ENCODE results near the gene C2CD4B.

C2CD4B gene, protein sequence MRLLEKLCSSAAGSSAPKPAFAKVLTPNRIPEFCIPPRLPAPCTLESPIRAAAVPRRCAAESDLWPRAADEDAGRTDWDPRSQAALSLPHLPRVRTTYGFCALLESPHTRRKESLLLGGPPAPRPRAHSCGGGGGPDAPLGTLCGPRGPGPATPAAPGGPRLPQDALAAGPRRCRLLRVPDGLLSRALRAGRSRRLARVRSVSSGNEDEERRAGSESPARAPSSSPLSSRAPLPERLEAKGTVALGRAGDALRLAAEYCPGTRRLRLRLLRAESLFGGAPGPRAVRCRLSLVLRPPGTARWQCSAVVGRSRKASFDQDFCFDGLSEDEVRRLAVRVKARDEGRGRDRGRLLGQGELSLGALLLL

DNA sequence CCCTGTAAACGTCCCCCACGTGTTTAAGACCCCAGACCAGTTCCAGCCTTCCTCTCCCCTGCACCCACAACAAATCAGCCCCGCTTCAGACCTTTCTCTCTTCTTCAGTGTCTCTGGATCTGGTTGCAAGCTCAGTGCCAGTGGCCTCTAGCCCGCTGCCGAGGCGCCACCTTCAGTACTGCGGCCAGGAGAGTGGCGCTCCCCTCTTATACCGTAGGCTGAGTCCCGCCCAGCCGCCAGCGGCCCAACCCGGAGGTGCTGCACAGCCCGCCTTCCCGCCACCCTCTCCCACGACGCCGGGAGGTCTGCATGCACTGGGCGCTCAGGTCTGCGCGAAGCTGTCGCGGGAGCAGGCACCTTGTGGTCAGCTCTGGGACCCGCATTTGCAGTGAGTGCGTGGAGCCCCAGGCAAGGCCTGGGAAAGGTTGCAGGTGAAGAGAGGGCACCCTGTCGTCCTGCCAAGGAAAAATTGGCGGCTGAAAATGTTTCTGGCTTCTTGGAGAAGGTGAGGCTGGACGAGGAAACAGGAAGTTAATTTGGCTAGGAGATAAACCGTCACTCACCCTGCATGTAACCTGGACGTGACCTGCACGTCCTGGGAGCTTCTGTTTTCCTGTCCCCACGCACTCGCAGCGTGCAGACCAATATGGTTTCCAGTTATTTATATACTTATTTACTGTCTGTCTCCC lies at the start of gene C2CD4B:
Gene C2CD4B (minus strand): TSS at position 182 of the 689 bp plus-strand sequence. CDS start 301 bp downstream, outside the sequence.
- peaks cover 81% of the 10 kb centered on the region for H3K27me3 Mint-ChIP-seq
- peak within 1 kb of the TSS; percentile 63 for H3K27ac Mint-ChIP-seq
- H3K36me3 Mint-ChIP-seq (ENCODE audit: low read depth) = no peaks in the 10 kb centered on the region
- H3K4me1 Mint-ChIP-seq (ENCODE audit: low read depth) = peaks cover 20% of the 10 kb centered on the region
- peak within 1 kb of the TSS; percentile 73 for H3K4me3 Mint-ChIP-seq
- H3K9me3 Mint-ChIP-seq = no peaks in the 10 kb centered on the region
- DNase-seq = peak; percentile 53

- no peak overlapping the region for H3K27ac Mint-ChIP-seq
- H3K36me3 Mint-ChIP-seq (ENCODE audit: low read depth) = no peaks in the 10 kb centered on the region
- H3K4me3 Mint-ChIP-seq = no peak overlapping the region
- H3K9me3 Mint-ChIP-seq = peaks cover 16% of the 10 kb centered on the region
- H3K4me1 Mint-ChIP-seq (ENCODE audit: low read depth) = peaks cover 10% of the 10 kb centered on the region
- peaks cover 15% of the 10 kb centered on the region for H3K27me3 Mint-ChIP-seq
- DNase-seq = no peak
Observed at GRCh38 chr15:62212741-62213140, 47.7 kb upstream of the C2CD4B start.

- no peak overlapping the region for H3K4me3 Mint-ChIP-seq
- H3K9me3 Mint-ChIP-seq = peaks cover 6% of the 10 kb centered on the region
Observed at GRCh38 chr15:62211348-62211747, 46.3 kb upstream of the C2CD4B start.

DNA sequence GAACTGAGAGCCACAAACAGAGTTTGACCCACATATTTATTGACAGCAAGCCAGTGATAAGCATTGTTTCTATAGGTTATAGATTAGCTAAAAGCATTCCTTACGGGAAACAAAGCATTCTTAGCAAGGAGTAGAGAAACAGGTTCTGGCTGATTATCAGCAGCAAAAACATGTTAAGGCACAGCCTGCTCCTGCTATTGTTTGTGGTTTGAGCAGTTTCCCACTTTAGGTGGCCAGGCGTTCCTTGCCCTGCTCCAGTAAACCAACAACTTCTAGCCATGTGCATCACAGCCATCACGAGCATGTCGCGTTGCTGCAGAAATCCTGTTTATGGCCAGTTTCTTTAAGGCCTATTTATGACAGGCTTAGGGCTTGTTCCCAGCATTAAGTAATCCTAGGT lies 44.7 kb upstream of the C2CD4B start:
- Mint-ChIP-seq H3K4me1 (ENCODE audit: low read depth) (peaks cover 10% of the 10 kb centered on the region), H3K4me3 (no peak overlapping the region), H3K9me3 (peaks cover 2% of the 10 kb centered on the region), H3K27ac (no peak overlapping the region), H3K27me3 (peaks cover 26% of the 10 kb centered on the region), H3K36me3 (ENCODE audit: low read depth) (no peaks in the 10 kb centered on the region)
- DNase-seq = no peak

More at GRCh38 chr15:62211348-62211747, 46.3 kb upstream of the C2CD4B start:
- Mint-ChIP-seq H3K4me1 (ENCODE audit: low read depth) (peaks cover 10% of the 10 kb centered on the region), H3K27ac (no peak overlapping the region), H3K27me3 (peaks cover 15% of the 10 kb centered on the region), H3K36me3 (ENCODE audit: low read depth) (no peaks in the 10 kb centered on the region)
- no peak for DNase-seq

- Mint-ChIP-seq H3K27ac (no peak overlapping the region), H3K9me3 (peaks cover 2% of the 10 kb centered on the region), H3K4me1 (ENCODE audit: low read depth) (peaks cover 10% of the 10 kb centered on the region)
Observed at GRCh38 chr15:62209322-62209721, 44.2 kb upstream of the C2CD4B start.

GRCh38 chr15:62208884-62209283 lies 43.8 kb upstream of the C2CD4B start:
- no peaks in the 10 kb centered on the region for H3K36me3 Mint-ChIP-seq (ENCODE audit: low read depth)
- H3K27ac Mint-ChIP-seq = no peak overlapping the region
- no peak overlapping the region for H3K4me3 Mint-ChIP-seq
- H3K9me3 Mint-ChIP-seq = peaks cover 2% of the 10 kb centered on the region
- peaks cover 10% of the 10 kb centered on the region for H3K4me1 Mint-ChIP-seq (ENCODE audit: low read depth)
- no peak for DNase-seq
- peaks cover 26% of the 10 kb centered on the region for H3K27me3 Mint-ChIP-seq

More at GRCh38 chr15:62209322-62209721, 44.2 kb upstream of the C2CD4B start:
- Mint-ChIP-seq H3K36me3 (ENCODE audit: low read depth) (no peaks in the 10 kb centered on the region), H3K4me3 (no peak overlapping the region), H3K27me3 (peaks cover 26% of the 10 kb centered on the region)
- no peak for DNase-seq

- H3K27ac Mint-ChIP-seq = no peak overlapping the region
- peaks cover 2% of the 10 kb centered on the region for H3K9me3 Mint-ChIP-seq
- H3K4me1 Mint-ChIP-seq (ENCODE audit: low read depth) = peaks cover 10% of the 10 kb centered on the region
Observed at GRCh38 chr15:62208367-62208766, 43.3 kb upstream of the C2CD4B start.

GRCh38 chr15:62190675-62191074 lies 25.6 kb upstream of the C2CD4B start:
- H3K27ac Mint-ChIP-seq = no peak overlapping the region
- no peaks in the 10 kb centered on the region for H3K9me3 Mint-ChIP-seq
- H3K4me1 Mint-ChIP-seq (ENCODE audit: low read depth) = peaks cover 1% of the 10 kb centered on the region
- no peak for DNase-seq
- no peak overlapping the region for H3K4me3 Mint-ChIP-seq
- H3K36me3 Mint-ChIP-seq (ENCODE audit: low read depth) = no peaks in the 10 kb centered on the region
- peaks cover 41% of the 10 kb centered on the region for H3K27me3 Mint-ChIP-seq

More at GRCh38 chr15:62208367-62208766, 43.3 kb upstream of the C2CD4B start:
- DNase-seq = no peak
- H3K36me3 Mint-ChIP-seq (ENCODE audit: low read depth) = no peaks in the 10 kb centered on the region
- no peak overlapping the region for H3K4me3 Mint-ChIP-seq
- peaks cover 26% of the 10 kb centered on the region for H3K27me3 Mint-ChIP-seq

GRCh38 chr15:62190274-62190673 lies 25.2 kb upstream of the C2CD4B start:
- H3K27ac Mint-ChIP-seq = no peak overlapping the region
- H3K4me1 Mint-ChIP-seq (ENCODE audit: low read depth) = peaks cover 1% of the 10 kb centered on the region
- no peak overlapping the region for H3K4me3 Mint-ChIP-seq
- DNase-seq = no peak
- no peaks in the 10 kb centered on the region for H3K36me3 Mint-ChIP-seq (ENCODE audit: low read depth)
- H3K9me3 Mint-ChIP-seq = no peaks in the 10 kb centered on the region
- H3K27me3 Mint-ChIP-seq = peaks cover 41% of the 10 kb centered on the region

DNA sequence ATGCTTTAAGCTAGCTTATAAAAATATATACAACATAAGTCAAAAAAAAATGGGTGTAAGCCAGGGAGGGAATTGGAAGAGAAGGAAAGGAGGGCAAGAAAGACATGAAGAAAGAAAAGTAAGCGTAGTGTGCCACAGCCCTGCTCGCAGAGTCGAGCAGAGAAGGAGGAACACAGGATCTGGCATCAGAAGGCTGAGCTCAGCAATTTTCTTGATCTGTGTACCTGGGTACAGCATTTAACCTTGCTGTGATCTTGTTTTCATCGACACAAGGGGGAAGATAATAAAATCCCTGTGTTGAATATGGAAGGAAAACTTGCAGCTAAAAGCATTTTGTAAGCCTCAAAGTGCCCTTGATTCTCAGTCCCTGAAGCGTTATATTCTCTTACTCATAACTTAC lies 23.7 kb upstream of the C2CD4B start:
- DNase-seq = no peak
- no peak overlapping the region for H3K4me3 Mint-ChIP-seq
- peaks cover 1% of the 10 kb centered on the region for H3K4me1 Mint-ChIP-seq (ENCODE audit: low read depth)
- H3K27ac Mint-ChIP-seq = no peak overlapping the region
- no peaks in the 10 kb centered on the region for H3K9me3 Mint-ChIP-seq
- peaks cover 35% of the 10 kb centered on the region for H3K27me3 Mint-ChIP-seq
- H3K36me3 Mint-ChIP-seq (ENCODE audit: low read depth) = no peaks in the 10 kb centered on the region

DNA sequence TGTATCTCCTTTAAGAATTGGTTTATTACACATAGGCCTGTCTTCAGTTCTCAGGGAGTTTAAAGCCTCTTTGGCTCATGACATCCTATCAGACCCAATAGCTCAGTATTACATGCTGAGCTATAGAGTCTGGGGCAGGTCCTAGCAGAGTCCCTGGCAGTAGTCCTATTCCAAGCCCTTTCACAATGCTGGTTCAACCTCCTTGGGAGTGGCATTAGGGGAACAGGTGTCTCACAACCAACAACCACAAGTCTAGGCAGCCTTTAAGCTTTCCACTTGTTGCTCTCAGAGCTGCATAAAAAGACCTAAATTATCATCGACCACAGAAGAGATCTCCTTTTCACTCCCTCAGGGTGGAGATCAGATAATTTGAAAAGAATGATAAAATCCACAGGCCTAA lies 22.8 kb upstream of the C2CD4B start:
- DNase-seq = no peak
- peaks cover 27% of the 10 kb centered on the region for H3K27me3 Mint-ChIP-seq

DNA sequence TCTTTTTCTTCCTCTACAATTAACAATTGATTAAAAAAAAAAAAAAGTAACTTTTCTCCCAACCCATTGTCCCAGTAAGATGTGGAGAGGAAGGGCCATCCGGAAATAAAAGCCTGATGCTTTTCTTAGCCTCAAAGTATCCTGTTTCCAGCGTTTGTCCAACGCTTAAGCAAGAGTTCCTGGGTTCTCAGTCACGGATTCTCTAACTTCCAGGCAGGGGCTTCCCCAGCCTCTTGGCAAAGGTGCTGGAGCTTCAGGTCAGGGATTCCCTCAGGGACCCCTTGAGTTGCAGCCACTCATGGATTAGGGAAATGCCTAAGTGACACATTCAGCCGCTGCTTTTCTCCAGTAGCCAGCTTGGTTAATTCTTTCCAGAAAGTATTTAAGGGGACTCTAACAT lies 22.3 kb upstream of the C2CD4B start:
- Mint-ChIP-seq H3K36me3 (ENCODE audit: low read depth) (no peaks in the 10 kb centered on the region), H3K4me1 (ENCODE audit: low read depth) (no peaks in the 10 kb centered on the region), H3K27me3 (peaks cover 22% of the 10 kb centered on the region), H3K27ac (no peak overlapping the region), H3K4me3 (no peak overlapping the region), H3K9me3 (no peaks in the 10 kb centered on the region)
- DNase-seq = no peak

More for the DNA sequence above, 22.8 kb upstream of the C2CD4B start:
- no peaks in the 10 kb centered on the region for H3K9me3 Mint-ChIP-seq
- H3K27ac Mint-ChIP-seq = no peak overlapping the region
- H3K4me1 Mint-ChIP-seq (ENCODE audit: low read depth) = no peaks in the 10 kb centered on the region
- H3K36me3 Mint-ChIP-seq (ENCODE audit: low read depth) = no peaks in the 10 kb centered on the region
- H3K4me3 Mint-ChIP-seq = no peak overlapping the region

DNA sequence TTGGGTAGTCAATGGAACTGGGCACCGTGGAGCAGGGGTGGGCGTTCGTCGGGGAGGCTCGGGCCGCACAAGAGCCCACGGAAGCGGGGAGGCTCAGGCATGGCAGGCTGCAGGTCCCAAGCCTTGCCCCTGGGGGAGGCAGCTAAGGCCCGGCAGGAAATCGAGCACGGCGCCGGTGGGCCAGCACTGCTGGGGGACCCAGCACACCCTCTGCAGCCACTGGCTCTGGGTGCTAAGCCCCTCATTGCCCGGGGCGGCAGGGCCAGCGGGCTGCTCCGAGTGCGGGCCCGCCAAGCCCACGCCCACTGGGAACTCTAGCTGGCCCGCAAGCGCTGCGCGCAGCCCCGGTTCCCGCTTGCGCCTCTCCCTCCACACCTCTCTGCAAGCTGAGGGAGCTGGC lies 21.5 kb upstream of the C2CD4B start:
- no peaks in the 10 kb centered on the region for H3K4me1 Mint-ChIP-seq (ENCODE audit: low read depth)
- no peak overlapping the region for H3K27ac Mint-ChIP-seq
- DNase-seq = no peak
- peaks cover 20% of the 10 kb centered on the region for H3K27me3 Mint-ChIP-seq
- no peak overlapping the region for H3K4me3 Mint-ChIP-seq
- no peaks in the 10 kb centered on the region for H3K9me3 Mint-ChIP-seq
- H3K36me3 Mint-ChIP-seq (ENCODE audit: low read depth) = no peaks in the 10 kb centered on the region

DNA sequence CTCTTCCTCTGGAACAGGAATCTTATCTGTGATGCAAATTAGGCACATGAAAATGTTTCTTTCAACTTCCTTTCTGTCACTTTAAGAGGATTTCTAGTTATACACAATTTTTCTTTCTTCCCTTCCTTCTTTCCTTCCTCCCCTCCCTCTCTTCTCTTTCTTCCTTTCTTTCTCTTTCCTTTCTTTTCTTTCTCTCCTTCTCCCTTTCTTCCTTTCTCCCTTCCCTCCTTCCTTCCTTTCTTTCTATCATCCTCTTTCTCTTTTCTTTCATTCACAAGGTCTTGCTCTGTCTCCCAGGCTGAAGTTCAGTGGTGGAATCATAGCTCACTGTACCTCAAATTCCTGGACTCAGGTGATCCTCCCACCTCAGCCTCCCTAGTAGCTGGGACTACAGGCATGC lies 18.0 kb upstream of the C2CD4B start:
- no peaks in the 10 kb centered on the region for H3K36me3 Mint-ChIP-seq (ENCODE audit: low read depth)
- H3K4me1 Mint-ChIP-seq (ENCODE audit: low read depth) = no peaks in the 10 kb centered on the region
- H3K27me3 Mint-ChIP-seq = peaks cover 9% of the 10 kb centered on the region
- H3K9me3 Mint-ChIP-seq = no peaks in the 10 kb centered on the region
- no peak overlapping the region for H3K4me3 Mint-ChIP-seq
- no peak for DNase-seq
- H3K27ac Mint-ChIP-seq = no peak overlapping the region

DNA sequence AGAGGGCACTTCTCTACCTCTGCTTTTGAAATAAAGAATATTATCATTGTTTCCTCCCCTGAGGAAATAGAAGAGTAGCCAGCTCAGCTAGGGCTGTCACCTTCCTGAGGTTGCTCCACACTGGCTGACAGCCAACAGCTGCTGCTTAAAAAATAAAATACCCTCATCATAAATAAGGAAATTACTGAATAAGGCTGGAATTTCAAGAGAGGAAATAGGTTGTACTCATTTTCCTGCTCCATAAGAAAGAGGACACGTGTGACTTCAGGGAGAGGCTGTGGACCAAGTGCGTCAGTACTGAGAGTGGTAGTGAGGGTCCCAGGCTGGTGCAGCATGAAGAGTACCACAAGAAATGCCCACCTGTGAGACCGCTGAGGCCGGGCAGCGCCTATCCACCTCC lies 8.1 kb upstream of the C2CD4B start:
- Mint-ChIP-seq H3K27me3 (peaks cover 58% of the 10 kb centered on the region), H3K9me3 (no peaks in the 10 kb centered on the region), H3K4me1 (ENCODE audit: low read depth) (no peaks in the 10 kb centered on the region), H3K36me3 (ENCODE audit: low read depth) (no peaks in the 10 kb centered on the region), H3K4me3 (no peak overlapping the region), H3K27ac (no peak overlapping the region)
- DNase-seq = no peak

Data from activated T-cell treated with anti-CD3 and anti-CD28 coated beads, Interleukin-2, amount 50 U/mL, for 24 hours (primary cell).